ENCODE measurements around the gene COL23A1.

COL23A1 gene

GRCh38 chr5:178273665-178274541 is 316.3 kb downstream of the COL23A1 start:
- POLR2A ChIA-PET (ENCODE audit: low non-redundant PET) = interaction anchor here (0.6 kb wide), 1 partner anchor 280 kb away, joined by 3 read pairs; no protein-coding TSS in a partner anchor
- CTCF ChIA-PET = interaction anchor here (0.5 to 0.7 kb wide), 3 partner anchors 10 to 278 kb away, joined by 3 to 5 read pairs (median 3); no protein-coding TSS in a partner anchor
- DNase-seq (ENCODE audit: low spot score) = no peak
- TF ChIP-seq CTCF (conservative IDR thresholded peaks at IDR 0.05; ENCODE audit: low read depth) = no peak
- no peak overlapping the region for H3K27ac ChIP-seq

DNA sequence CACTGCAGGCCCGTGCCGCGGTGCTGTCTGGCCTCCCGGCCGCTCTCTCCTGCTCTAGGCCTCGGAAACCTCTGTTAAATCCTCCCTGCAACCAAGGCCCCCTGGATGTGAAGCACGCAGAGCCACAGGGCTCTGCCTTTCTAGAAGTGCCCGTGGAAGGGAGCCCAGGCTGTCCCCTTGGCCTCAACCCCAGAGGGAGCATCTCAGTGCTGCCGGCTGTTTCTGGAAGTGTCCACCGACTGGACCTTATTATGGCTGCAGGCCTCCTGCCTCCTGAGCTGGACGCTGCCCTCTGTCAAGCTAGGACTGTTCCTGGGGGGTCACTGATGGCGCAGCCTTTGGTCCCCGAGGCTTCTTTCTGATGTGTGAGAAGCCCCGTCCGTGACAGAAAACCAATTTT is 317.2 kb downstream of the COL23A1 start:
- no peak for DNase-seq (ENCODE audit: low spot score)
- TF ChIP-seq CTCF (conservative IDR thresholded peaks at IDR 0.05; ENCODE audit: low read depth) = no peak
- POLR2A ChIA-PET (ENCODE audit: low non-redundant PET) = interaction anchor here (0.6 kb wide), 1 partner anchor 281 kb away, joined by 3 read pairs; no protein-coding TSS in a partner anchor
- no peak overlapping the region for H3K27ac ChIP-seq
- CTCF ChIA-PET = interaction anchor here (0.5 to 0.7 kb wide), 3 partner anchors 11 to 316 kb away, joined by 3 read pairs; no protein-coding TSS in a partner anchor

DNA sequence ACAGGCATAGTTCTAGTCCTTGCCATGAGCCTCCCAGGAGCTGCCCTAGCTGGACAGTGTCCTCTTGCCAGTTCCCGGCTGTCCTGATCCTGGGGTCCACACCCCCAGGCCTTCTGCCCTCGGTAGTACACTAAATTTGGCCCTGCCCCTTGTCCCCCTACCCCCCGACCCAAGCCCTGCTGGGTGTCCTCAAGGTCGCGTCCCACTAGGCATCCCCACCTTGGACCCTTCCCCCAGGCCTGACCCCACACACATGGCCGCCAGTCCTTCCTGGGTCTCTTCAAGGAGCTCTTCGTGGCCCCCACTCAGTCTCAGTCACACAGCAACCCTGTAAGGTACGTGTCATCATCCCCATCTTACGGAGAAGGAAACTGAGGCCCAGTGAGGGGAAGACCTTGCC is 317.6 kb downstream of the COL23A1 start:
- ChIA-PET CTCF (interaction anchor here (0.5 to 0.7 kb wide), 2 partner anchors 127 to 316 kb away, joined by 3 read pairs; no protein-coding TSS in a partner anchor), POLR2A (ENCODE audit: low non-redundant PET) (no interaction called here)
- TF ChIP-seq CTCF (conservative IDR thresholded peaks at IDR 0.05; ENCODE audit: low read depth) = no peak

DNA sequence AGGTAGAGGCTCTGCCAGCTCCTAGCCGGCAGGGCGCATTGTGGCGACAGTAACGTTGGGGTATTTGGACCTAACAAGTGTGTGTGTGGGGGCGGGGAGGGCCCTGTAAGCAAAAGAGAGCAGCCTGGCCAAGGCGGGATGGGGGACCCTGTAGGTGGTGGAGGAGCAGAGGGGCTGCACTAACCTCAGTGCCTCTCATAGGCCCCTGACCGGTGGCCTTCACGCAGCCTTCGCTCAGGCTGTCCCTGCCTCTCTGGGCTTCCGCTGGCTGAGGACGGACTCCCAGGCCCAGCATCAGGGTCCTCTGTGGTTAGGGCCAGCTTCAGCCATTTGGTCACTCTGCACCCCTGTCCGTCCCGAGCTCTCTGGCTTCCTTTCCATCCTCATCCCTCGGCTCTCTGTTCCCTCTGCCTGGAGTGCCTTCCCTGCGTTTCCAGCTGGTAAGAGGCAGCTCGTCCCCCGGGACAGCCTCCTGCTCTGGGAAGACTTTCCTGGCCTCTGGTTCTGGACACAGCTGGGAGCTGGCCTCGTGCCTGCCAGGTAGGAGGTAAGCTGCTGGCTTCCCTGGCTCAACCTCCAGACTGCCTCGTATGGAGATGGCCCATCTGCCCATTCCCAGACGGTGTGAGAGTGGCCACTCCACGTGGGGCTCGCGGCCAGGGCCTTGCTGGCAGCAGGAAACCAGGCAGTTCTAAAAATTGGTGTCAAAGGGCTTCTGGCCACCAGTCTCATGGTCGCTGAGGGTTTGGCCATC is 318.3 kb downstream of the COL23A1 start:
- no peak for DNase-seq (ENCODE audit: low spot score)
- POLR2A ChIA-PET (ENCODE audit: low non-redundant PET) = no interaction called here
- CTCF ChIA-PET = interaction anchor here (0.7 kb wide), 1 partner anchor 126 kb away, joined by 3 read pairs; no protein-coding TSS in a partner anchor
- TF ChIP-seq CTCF (conservative IDR thresholded peaks at IDR 0.05; ENCODE audit: low read depth) = no peak
- H3K27ac ChIP-seq = no peak overlapping the region

More for the DNA sequence above, 317.6 kb downstream of the COL23A1 start:
- H3K27ac ChIP-seq = no peak overlapping the region
- no peak for DNase-seq (ENCODE audit: low spot score)

DNA sequence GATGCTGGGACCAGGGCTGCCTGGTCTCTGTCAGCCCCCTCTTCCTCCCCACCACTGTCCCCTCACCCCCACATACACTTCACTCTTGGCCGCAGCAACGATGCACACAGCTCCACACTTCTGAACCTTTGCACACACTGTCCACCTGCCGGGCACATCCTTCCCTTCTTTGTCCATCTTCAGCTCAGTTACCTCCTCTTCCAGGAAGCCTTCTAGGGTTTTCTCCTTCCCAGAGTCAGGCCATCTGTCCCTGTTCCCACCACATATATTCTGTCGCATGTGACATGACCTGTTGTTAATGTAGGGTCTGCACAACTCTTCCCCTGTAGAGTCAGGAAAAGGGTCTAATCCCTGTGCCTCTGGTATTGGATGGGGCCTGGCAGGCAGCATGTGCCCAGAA is 319.0 kb downstream of the COL23A1 start:
- POLR2A ChIA-PET (ENCODE audit: low non-redundant PET) = no interaction called here
- TF ChIP-seq CTCF (conservative IDR thresholded peaks at IDR 0.05; ENCODE audit: low read depth) = no peak
- CTCF ChIA-PET = interaction anchor here (1.1 kb wide), 1 partner anchor 9 kb away, joined by 3 read pairs; no protein-coding TSS in a partner anchor
- H3K27ac ChIP-seq = no peak overlapping the region
- DNase-seq (ENCODE audit: low spot score) = no peak

DNA sequence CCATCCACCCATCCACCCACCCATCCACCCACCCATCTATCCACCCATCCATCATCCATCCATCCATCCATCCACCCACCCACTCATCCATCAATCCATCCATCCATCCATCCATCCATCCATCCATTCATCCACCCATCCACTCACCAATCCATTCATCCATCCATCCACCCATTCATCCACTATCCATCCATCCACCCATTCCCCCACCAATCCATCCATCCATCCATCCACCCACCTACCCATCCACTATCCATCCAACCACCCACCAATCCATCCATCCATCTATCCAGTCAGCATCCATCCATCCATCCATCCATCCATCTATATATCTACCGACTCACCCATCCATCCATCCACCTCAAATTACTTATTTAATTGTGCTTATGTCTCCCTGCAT is 320.7 kb downstream of the COL23A1 start:
- DNase-seq (ENCODE audit: low spot score) = no peak
- ChIA-PET CTCF (interaction anchor here (0.6 kb wide), 2 partner anchors 8 to 52 kb away, joined by 3 read pairs; no protein-coding TSS in a partner anchor), POLR2A (ENCODE audit: low non-redundant PET) (no interaction called here)
- H3K27ac ChIP-seq = no peak overlapping the region
- TF ChIP-seq CTCF (conservative IDR thresholded peaks at IDR 0.05; ENCODE audit: low read depth) = no peak
